Stimulated activated CD4-positive, alpha-beta T cell treated with anti-CD3 and anti-CD28 coated beads, Interleukin-15, amount 100 ng/mL, for 24 hours (primary cell): ENCODE results near the gene CHFR.
"Not testable (repeated sequence)": the region's sequence is repeated elsewhere in the genome, so short reads cannot be mapped to it uniquely, and the experiment has no call there.

Experiments
- DNase-seq: peaks from one replicate; pipeline ENCODE4 v3.0.0-alpha.2; 2020

Gene CHFR

DNA sequence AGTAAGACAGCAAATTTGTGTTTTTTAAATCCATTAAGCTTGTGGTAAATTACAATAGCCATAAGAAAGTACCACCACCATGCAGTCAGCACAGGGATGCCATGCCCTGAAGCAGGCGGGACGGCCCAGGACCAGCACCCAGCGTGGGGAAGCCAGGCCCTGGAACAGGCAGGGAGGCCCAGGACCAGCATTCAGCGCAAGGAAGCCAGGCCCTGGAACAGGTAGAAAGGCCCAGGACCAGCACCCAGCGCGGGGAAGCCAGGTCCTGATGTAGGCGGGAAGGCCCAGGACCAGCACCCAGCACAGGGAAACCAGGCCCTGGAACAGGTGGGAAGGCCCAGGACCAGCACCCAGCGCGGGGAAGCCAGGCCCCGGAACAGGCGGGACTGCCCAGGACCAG lies 13.2 kb downstream of the CHFR start:
- no peak for DNase-seq

DNA sequence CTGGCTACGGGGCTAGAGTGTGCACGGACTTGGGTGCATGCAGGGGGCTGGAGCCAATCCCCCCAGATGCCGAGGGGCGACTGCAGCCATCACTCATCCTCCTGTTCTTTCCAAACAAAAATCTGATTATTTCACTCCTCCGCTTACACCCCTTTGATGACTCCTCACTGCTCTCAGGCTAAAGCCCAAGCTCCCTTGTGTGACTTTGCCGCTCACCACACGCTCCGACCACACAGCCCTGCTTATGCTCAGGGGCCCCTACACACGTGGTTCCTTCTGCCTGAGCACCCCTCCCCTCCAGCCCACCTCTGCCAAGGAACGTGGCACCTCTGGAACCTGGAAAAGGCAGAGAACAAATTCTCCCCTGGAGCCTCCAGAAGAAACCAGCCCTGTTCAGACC lies 13.7 kb downstream of the CHFR start:
- DNase-seq: peak; percentile 21

DNA sequence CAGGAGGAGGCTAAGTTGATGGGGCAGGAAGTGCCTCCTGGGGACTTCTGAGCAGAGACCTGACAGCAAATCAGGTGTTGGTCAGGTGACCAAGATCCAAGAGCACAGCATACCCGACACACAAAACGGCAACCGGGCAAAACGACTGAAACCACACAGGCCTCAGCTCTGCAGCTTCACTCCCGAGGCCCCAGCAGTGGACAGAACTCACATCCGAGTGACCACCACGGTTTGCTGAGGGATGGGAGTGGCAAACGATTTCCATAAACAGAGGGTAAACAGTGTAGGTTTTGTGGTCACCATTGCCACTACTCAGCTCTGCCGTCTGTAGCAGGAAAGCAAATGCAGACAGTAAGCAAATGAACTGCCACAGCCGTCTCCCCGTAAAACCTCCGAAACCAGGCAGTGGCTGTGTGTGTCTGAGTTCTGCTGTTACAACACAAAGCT lies 14.4 kb downstream of the CHFR start:
- peak; percentile 41 for DNase-seq

DNA sequence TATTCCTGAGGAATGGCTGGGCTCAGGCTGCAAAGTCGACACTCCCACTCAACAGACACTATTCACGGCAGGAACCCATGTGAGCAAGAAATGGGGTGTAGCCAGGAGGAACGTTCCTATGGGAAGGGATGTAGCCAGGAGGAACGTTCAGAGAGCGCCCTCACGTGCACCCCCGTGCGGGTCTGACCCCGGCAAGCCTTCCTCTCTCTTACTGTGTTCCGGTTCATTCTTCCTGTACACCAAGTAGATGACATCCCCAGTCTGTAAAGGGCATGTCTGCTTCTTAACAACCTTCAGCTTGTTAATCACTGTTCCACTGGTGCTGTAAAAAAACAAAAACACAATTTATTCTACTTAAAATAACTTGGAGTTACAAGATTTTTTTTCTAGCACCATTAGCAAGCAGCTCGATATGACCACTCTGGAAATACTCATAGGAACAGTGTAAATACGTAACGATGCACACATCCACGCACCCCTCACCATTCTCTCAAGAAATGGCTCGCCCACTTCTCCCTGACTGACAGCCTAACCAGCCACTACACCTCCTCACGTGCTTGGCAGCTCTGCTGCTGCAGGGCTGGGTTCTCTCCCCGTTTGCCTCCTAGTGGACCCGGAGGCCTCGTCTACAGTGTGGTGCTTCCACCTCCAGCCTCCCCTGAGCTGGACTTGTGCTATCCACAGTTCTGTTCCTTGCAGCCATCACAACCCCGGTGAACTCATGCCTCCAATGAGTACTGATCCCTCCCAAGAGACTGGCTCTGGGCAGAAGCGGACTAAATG lies 15.1 kb downstream of the CHFR start:
- DNase-seq: no peak

DNA sequence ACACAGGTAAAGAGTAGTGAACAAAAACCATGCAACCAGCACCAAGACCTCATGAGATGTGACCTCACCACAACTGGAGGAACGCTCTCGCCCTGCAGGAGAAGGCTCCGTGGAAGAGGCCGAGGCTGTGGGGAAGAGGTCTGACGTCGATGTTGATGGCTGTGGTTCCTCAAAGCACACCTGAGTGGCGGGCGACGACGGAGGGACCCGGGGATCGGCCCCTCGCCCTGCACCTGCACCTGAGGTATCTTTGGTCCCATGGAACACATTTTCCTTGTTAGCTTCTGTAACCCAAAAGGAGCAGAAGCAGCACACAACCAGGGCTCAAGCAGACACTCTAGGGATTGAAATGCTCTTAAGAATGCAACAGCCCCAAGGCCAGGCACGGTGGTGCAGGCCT lies 17.9 kb downstream of the CHFR start:
- no peak for DNase-seq

DNA sequence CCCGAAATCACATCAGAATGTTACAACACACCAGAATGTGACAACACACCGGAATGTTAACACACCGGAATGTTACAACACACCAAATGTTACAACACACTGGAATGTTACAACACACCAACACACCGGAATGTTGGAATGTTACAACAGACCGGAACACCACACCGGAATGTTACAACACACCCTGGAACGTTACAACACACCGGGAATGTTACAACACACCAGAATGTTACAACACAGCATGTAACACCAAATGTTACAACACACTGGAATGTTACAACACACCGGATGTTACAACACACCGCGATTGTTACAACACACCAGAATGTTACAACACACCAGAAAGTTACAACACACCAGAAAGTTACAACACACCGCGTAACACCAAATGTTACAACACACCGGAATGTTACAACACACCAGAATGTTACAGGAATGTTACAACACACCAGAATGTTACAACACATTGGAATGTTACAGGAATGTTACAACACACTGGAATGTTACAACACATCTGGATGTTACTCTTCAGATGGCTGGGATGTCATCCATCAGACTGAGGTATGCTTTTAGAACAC lies 21.1 kb downstream of the CHFR start:
- no peak for DNase-seq

DNA sequence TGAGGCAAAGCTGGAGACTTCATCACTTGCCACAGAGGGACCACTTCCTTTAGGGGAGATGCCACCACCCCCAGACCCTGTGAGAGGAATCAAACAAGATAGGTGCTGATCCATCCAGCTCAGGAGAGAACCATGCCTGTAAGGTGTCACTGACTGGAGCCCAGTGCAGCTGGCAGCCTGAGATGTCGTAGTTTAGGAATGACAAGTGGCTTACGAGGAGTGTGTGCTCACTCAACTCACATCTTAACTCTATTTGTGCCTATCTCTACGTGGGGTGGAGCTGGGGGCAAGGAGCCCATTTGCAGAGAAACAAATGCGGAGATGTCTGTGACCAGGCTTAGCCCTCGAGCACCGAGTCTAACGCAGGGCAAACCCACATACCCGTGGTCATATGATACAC lies 25.8 kb downstream of the CHFR start:
- DNase-seq: no peak

DNA sequence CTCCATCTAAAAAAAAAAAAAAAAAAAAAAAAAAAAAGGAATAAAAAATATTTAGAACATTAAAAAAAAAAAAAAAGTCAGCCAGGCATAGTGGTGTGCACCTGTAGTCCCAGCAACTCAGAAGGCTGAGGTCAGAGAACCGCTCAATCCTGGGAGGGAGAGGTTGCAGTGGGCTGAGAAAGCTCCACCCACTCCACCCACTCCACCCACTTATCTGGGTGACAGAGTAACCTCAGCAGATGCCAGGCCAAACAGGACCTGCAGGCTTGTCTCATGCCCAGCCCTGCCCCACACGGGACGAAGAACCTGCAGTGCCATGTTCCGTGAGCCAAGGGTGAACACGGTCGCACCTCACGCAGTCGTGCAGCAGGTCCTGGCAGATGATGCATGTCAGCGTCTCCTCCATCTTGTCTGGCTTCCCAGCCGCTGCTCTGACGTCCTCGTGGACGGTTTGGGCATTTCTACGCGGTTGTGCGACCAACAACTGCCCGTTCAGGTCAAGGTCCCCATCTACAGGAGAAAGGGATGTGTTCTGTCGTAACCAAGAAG lies 28.6 kb downstream of the CHFR start:
- no peak for DNase-seq

DNA sequence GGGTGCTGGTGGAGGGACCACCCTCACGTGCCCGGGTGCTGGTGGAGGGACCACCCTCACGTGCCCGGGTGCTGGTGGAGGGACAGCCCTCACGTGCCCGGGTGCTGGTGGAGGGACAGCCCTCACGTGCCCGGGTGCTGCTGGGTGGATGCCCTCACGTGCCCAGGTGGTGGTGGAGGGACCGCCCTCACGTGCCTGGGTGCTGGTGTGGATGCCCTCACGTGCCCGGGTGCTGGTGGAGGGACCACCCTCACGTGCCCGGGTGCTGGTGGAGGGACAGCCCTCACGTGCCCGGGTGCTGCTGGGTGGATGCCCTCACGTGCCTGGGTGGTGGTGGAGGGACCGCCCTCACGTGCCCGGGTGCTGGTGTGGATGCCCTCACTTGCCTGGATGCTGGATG lies 30.4 kb downstream of the CHFR start:
- not testable (repeated sequence) for DNase-seq

DNA sequence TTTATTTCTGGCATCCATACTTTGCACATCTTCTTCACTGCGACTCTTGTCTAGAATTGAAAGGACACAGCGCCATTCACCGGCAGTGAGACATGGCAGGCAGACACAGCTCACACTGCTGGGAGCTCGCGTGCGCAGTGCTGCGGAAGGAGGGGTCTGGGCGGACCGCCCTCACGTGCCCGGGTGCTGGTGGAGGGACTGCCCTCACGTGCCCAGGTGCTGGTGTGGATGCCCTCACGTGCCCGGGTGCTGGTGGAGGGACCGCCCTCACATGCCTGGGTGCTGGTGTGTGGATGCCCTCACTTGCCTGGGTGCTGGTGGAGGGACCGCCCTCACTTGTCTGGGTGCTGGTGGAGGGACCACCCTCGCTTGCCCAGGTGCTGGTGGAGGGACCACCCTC lies 30.8 kb downstream of the CHFR start:
- DNase-seq: no peak

DNA sequence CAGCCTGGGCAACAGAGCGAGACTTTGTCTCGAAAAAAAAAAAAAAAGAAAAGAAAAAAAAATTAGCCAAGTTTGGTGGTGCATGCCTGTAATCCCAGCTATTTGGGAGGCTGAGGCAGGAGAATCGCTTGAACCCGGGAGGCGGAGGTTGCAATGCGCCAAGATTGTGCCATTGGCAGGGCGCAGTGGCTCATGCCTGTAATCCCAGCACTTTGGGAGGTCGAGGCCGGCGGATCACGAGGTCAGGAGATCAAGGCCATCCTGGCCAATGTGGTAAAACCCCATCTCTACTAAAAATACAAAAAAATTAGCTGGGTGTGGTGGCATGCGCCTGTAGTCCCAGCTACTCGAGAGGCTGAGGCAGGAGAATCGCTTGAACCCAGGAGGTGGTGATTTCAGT lies 32.2 kb downstream of the CHFR start:
- not testable (repeated sequence) for DNase-seq

DNA sequence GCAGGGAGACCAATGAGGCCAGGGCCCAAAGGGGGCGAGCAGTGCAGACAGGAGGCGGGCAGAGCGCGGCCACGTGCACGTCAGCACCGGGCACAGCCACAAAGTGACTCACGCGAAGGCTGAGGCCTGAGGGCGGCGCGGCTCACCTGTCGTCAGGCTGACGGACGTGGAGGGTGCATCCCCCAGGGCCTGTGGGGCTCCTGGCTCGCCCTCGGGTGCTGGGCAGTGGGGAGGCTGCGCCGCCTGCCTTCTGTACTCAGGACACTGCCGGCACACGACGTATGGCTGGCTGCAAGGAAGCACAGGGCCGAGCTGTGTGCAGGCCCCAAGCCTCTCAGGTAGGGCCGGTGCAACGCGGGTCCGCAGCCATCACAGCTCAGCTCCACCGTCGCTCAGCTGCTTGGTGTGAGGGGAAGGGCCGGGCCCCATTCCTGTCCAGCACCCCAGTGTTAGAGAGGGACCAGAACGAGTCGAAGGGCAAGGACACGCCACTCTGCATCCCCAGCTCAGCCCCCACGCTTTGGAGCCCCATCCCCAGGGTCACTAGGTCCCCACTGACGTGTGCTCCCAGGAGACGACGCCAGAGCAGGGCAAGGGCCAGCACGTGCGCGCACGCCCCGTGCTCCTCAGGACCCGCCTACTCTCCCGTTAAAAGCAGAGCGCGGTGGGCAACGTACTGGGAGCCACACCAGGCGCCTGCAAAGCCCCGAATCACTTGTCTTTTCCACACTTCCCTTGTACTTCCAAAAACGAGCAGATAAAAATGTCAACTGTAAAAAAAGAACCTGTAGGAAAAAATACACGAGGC lies 33.9 kb downstream of the CHFR start:
- no peak for DNase-seq

DNA sequence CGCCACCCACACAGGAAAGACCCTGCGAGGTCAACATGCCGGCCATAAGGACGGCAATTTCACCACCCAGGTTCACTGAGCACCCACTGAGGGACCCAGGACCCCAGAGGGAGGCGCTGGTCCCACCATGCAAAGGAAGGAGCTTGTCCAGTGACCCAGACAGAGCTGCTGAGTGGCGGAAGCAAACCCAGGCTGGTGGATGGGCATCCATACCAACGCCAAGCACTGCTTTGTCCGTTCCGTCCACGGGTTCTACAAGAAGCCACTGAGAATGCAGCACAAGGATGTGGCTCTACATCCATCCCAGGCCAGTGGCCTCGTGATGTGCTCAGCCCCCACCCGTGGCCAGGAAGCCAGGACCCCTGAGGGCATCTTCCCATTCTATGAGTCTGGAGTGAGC lies 34.9 kb downstream of the CHFR start:
- no peak for DNase-seq

DNA sequence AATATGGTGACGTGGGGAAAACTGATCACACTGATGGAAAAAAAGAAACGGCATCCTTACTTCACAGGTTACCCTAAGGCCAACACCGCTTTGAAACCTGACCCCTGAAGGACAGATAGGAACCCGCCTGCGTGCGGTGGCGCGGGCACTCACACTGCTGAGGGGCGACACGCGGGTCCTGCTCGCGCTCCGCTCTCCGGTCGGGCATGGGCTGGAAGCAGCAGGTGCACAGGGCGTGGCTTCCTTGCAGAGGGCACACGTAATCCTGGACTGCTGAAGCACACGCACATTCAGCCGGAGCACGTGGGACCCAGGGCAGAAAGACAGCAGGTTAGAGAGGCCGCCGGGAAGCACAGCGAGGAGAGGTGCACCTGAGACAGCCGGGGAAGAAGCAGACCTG lies 35.9 kb downstream of the CHFR start:
- no peak for DNase-seq

DNA sequence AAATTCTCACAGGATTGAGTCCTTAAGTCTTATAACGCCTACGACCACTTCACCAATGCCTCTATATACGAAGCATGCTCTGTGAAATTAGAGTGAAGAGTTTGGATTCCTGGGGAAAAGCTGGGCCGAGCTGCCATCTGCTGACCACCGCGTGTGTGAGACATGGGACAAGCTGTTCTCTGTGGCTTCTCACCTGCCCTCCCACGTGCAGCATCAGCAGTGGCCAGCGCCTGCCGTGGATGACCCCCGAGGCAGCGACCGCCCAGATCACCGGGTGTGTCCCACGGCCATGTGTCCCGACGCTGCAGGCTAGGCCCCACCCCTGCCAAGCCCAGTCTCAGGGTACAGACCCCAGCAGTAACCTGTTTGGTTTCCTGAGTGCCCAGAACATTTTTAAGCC lies 37.1 kb downstream of the CHFR start:
- no peak for DNase-seq

DNA sequence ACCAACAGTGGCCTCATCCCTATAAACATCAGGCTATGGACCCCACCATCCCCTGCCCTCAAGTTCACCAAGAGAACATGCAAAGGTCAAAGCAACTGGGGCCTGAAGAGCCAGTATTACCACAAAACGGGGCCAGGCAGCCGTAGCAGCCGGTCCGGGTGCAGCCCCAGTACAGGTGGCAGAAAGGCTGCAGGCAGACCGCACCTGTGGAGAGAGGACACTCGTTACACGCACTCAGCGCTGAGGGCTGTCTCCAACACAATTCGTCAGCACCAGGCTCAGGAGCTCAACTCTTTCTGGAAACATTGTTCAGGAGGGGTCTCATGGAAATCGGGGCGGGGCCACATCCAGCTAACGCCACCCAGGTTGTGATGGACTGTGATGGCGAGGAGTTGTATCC lies 38.9 kb downstream of the CHFR start:
- no peak for DNase-seq

DNA sequence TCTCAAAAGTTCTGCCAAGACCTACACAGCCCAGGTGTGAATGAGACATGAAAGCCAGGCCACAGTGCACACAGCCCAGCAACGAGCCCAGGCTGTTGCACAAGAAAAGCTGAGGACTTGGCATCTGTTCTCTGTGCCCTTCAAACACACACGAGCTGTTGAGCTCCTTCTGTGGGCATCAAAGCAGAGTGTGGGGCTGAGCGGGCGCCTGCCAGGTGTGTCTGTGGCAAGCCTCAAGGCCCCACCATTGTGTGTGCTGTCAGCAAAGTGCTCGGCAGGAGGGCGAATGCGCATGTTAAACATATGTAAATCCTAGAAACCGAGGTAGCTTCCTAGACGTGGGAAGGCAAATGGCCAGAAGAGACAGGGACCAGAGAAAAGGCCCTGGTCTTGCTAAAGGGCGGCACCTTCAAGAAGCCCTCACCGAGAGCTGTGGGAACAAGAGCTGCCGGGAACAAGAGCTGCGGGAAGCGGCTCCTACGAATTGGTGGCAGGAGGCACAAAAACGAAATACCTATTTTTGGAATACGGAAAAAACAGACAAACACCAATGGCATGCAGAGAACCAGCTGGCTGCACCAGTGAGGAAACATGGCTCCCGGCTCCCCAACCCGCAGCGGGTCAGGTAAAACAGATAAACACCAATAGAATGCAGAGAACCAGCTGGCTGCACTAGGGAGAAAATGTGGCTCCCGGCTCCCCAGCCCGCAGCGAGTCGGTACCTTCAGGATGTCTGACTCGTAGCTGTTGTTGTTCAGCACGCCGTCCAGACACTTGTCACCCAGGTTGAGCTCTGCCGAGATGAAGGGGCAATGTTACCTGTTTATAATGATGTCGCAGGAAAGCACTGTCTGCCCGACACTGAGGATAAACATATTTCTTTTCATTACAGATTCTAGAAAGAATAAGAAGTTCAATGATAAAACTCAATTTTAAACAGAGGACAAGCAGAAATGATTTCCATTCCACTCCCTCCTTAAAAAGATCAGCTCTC lies 39.7 kb downstream of the CHFR start:
- DNase-seq: no peak

DNA sequence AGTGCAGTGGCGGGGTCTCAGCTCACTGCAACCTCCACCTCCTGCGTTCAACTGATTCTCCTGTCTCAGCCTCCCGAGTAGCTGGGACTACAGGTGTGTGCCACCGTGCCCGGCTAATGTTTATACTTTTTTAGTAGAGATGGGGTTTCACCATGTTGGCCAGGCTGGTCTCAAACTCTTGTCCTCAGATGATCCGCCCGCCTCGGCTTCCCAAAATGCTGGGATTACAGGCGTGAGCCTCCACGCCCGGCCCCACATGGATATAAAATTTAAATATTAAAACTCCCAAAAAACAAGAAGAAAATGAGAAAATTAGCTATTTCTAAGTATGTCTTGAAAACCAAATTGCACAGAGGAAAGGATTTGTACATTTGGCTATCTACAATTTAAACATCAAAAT lies 42.7 kb downstream of the CHFR start:
- DNase-seq: not testable (repeated sequence)

DNA sequence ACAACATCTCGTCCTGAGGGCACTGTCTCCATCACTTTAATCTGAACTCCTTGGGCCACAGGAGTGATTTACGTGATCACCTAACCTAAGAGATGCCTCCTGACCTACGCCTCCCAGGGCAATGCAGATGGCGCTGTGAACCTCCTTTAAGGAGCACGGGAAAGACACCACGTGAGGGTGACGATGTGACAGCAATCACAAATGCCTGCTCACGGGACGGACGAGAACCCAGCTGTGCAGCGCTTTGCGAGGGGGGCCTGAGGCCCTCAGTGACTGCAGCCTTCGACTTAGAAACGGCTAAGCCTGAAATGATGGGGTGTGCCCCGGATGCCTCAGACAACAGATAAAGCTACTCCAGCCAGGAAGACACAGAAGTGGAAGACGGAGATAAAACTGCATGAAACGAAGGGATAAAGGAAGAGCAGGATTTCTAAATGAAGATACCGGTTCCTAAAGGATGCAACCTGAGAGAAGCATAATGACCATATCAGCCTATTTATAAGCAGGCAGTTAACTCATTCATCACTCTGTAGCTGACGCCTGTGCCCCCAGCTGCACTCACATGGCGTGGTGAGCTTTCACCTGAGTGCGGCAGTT lies 44.9 kb downstream of the CHFR start:
- no peak for DNase-seq

DNA sequence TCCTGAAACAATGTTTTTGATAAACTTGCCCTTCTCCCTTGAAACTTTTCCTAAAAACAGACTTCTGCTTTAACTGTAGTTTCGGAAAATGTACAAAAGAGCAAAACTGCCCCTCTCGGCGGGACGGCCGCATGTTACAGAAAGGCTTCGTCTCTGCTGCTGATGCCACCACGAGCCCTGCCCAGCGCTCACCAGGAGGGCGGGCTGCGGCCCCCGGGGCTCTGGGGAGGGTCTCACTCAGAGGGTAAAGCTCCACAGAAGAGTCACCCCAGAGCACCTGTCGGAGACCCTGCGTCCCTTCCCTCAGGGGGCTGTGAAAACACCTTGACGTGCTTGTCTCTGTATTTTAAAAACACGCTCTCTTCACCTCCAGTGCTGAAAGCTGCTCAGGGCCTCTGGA lies 46.3 kb downstream of the CHFR start:
- no peak for DNase-seq

DNA sequence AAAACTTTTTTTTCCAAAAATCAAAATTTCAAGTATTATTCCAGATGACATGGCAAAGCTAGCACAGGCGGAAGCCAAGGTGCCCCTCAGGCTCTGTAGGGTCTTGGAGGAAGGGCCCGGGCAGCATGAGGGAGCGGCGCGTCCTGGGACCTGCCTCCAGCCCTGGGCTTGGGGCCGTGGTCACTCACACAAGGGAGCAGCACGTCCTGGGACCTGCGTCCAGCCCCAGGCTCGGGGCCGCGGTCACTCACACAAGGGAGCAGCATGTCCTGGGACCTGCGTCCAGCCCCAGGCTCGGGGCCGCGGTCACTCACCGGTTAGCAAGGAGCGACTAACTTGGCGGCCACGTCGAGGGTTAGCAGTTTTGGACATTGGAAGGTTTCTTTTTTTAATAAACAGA lies 46.9 kb downstream of the CHFR start:
- no peak for DNase-seq
